LNCaP clone FGC (cell line): ENCODE measurements around the gene DNAAF5.

ENCODE experiments used
- DNase-seq: peaks from one replicate; pipeline ENCODE4 v3.0.0-alpha.2; 2011; ENCODE audit warnings: low read depth
- H3K4me3 ChIP-seq: 2 replicates; pipeline ENCODE4 v1.5.1; 2011; ENCODE audit warnings: mild to moderate bottlenecking, low read depth, low read length, control low read depth
- CTCF ChIP-seq: IDR thresholded peaks from 2 replicates; pipeline ENCODE4 v1.5.1; 2012; ENCODE audit warnings: mild to moderate bottlenecking; ENCODE audit not compliant: control insufficient read depth, insufficient read depth; ENCODE audit errors: extremely low read depth

DNAAF5 gene

GRCh38 chr7:772392-772791 is 45.9 kb downstream of the DNAAF5 start:
- DNase-seq: no peak
- H3K4me3 ChIP-seq: no peak overlapping the region
- no peak for TF ChIP-seq CTCF

GRCh38 chr7:772861-773621 is 46.5 kb downstream of the DNAAF5 start:
- H3K4me3 ChIP-seq: no peak overlapping the region
- no peak for TF ChIP-seq CTCF
- DNase-seq: no peak

- no peak for TF ChIP-seq CTCF
- no peak overlapping the region for H3K4me3 ChIP-seq
- no peak for DNase-seq
Measured at GRCh38 chr7:773622-773915, 47.1 kb downstream of the DNAAF5 start.

- TF ChIP-seq CTCF: peak; percentile 91
- no peak for DNase-seq
- no peak overlapping the region for H3K4me3 ChIP-seq
Measured at GRCh38 chr7:774161-775109, 47.9 kb downstream of the DNAAF5 start.

- DNase-seq: no peak
- TF ChIP-seq CTCF: no peak
- H3K4me3 ChIP-seq: no peak overlapping the region
Measured at GRCh38 chr7:776381-776780, 49.9 kb downstream of the DNAAF5 start.

- no peak for DNase-seq
- TF ChIP-seq CTCF: no peak
- no peak overlapping the region for H3K4me3 ChIP-seq
Measured at GRCh38 chr7:776992-777727, 50.7 kb downstream of the DNAAF5 start.
